Effector memory CD8-positive, alpha-beta T cell (primary cell): Measurements from ENCODE around the gene USH2A.

Source experiments
- ATAC-seq: fragments of 150-1000 bp; cut with Tn5 transposase; replicated peaks from 2 replicates; pipeline ENCODE4 v1.10.0; 2021; ENCODE audit warnings: mild to moderate bottlenecking, moderate library complexity
- DNase-seq, 3 experiments: peaks; one replicate each; pipeline ENCODE4 v3.0.0; 2021
- H3K27ac Mint-ChIP-seq, 2 donors: one replicate each; pipeline ENCODE4 v1.8.0; 2022; ENCODE audit warnings: mild to moderate bottlenecking in 2 of 2, mixed read lengths in 2 of 2, moderate library complexity in 2 of 2
- H3K27me3 Mint-ChIP-seq, 2 donors: one replicate each; pipeline ENCODE4 v1.8.0; 2022; ENCODE audit warnings: mixed read lengths in 2 of 2
- H3K36me3 Mint-ChIP-seq: one replicate; pipeline ENCODE4 v1.8.0; 2022; ENCODE audit warnings: mild to moderate bottlenecking, moderate library complexity, mixed read lengths; ENCODE audit not compliant: insufficient read depth
- H3K4me1 Mint-ChIP-seq, 2 donors: one replicate each; pipeline ENCODE4 v1.8.0; 2022; ENCODE audit warnings: low read depth in 2 of 2, mixed read lengths in 2 of 2
- H3K4me3 Mint-ChIP-seq, 2 donors: one replicate each; pipeline ENCODE4 v1.8.0; 2022; ENCODE audit warnings: mild to moderate bottlenecking in 2 of 2, mixed read lengths in 2 of 2, moderate library complexity in 2 of 2
- H3K9me3 Mint-ChIP-seq, 2 donors: one replicate each; pipeline ENCODE4 v1.8.0; 2022; ENCODE audit warnings: mixed read lengths in 2 of 2

The USH2A gene

GRCh38 chr1:215911406-215911968, 511.8 kb downstream of the USH2A start:
- peaks cover 13 to 37% of the 10 kb centered on the region in 2 donors for H3K9me3 Mint-ChIP-seq
- no peaks in the 10 kb centered on the region for H3K27me3 Mint-ChIP-seq
- H3K4me3 Mint-ChIP-seq = no peak overlapping the region
- no peaks in the 10 kb centered on the region for H3K36me3 Mint-ChIP-seq
- no peak for ATAC-seq
- no peak for DNase-seq
- H3K4me1 Mint-ChIP-seq = no peaks in the 10 kb centered on the region
- no peak overlapping the region for H3K27ac Mint-ChIP-seq

- H3K36me3 Mint-ChIP-seq = no peaks in the 10 kb centered on the region
- no peak overlapping the region for H3K4me3 Mint-ChIP-seq
- H3K27me3 Mint-ChIP-seq = no peaks in the 10 kb centered on the region
- ATAC-seq (no peak), DNase-seq (no peak)
- no peak overlapping the region for H3K27ac Mint-ChIP-seq
- peaks cover 14 to 28% of the 10 kb centered on the region in 2 donors for H3K9me3 Mint-ChIP-seq
- no peaks in the 10 kb centered on the region for H3K4me1 Mint-ChIP-seq
These were observed 517.6 kb downstream of the USH2A start for GRCh38 chr1:215905493-215906115.

- DNase-seq (no peak), ATAC-seq (no peak)
- Mint-ChIP-seq H3K36me3 (no peaks in the 10 kb centered on the region), H3K9me3 (peaks cover 16% of the 10 kb centered on the region in 2 donors), H3K4me3 (no peak overlapping the region), H3K27me3 (no peaks in the 10 kb centered on the region), H3K4me1 (no peaks in the 10 kb centered on the region), H3K27ac (no peak overlapping the region)
These were observed 522.6 kb downstream of the USH2A start for GRCh38 chr1:215900684-215901083.

GRCh38 chr1:215899901-215900300, 523.3 kb downstream of the USH2A start:
- ATAC-seq (no peak), DNase-seq (no peak)
- Mint-ChIP-seq H3K9me3 (peaks cover 16 to 20% of the 10 kb centered on the region in 2 donors), H3K27ac (no peak overlapping the region), H3K27me3 (no peaks in the 10 kb centered on the region), H3K36me3 (no peaks in the 10 kb centered on the region), H3K4me1 (no peaks in the 10 kb centered on the region), H3K4me3 (no peak overlapping the region)

GRCh38 chr1:215895893-215896292, 527.4 kb downstream of the USH2A start:
- Mint-ChIP-seq H3K36me3 (no peaks in the 10 kb centered on the region), H3K9me3 (peaks cover 8 to 9% of the 10 kb centered on the region in 2 donors), H3K4me3 (no peak overlapping the region), H3K4me1 (no peaks in the 10 kb centered on the region), H3K27me3 (no peaks in the 10 kb centered on the region), H3K27ac (no peak overlapping the region)
- ATAC-seq = no peak
- DNase-seq = no peak

GRCh38 chr1:215895276-215895675, 528.0 kb downstream of the USH2A start:
- no peaks in the 10 kb centered on the region for H3K36me3 Mint-ChIP-seq
- H3K4me1 Mint-ChIP-seq = no peaks in the 10 kb centered on the region
- no peak overlapping the region for H3K27ac Mint-ChIP-seq
- peaks cover 8 to 9% of the 10 kb centered on the region in 2 donors for H3K9me3 Mint-ChIP-seq
- ATAC-seq (no peak), DNase-seq (no peak)
- H3K27me3 Mint-ChIP-seq = no peaks in the 10 kb centered on the region
- H3K4me3 Mint-ChIP-seq = no peak overlapping the region

- ATAC-seq = no peak
- no peak for DNase-seq
- no peak overlapping the region for H3K27ac Mint-ChIP-seq
- no peaks in the 10 kb centered on the region for H3K27me3 Mint-ChIP-seq
- H3K4me3 Mint-ChIP-seq = no peak overlapping the region
- H3K36me3 Mint-ChIP-seq = no peaks in the 10 kb centered on the region
- H3K4me1 Mint-ChIP-seq = no peaks in the 10 kb centered on the region
- H3K9me3 Mint-ChIP-seq = peaks cover 8 to 9% of the 10 kb centered on the region in 2 donors
These were observed 528.6 kb downstream of the USH2A start for GRCh38 chr1:215894617-215895016.

- no peaks in the 10 kb centered on the region for H3K27me3 Mint-ChIP-seq
- DNase-seq = no peak
- no peaks in the 10 kb centered on the region for H3K36me3 Mint-ChIP-seq
- no peak for ATAC-seq
- no peak overlapping the region for H3K4me3 Mint-ChIP-seq
- no peaks in the 10 kb centered on the region for H3K4me1 Mint-ChIP-seq
- peaks cover 8% of the 10 kb centered on the region in 2 donors for H3K9me3 Mint-ChIP-seq
- H3K27ac Mint-ChIP-seq = no peak overlapping the region
These were observed 531.8 kb downstream of the USH2A start for GRCh38 chr1:215891266-215892057.

GRCh38 chr1:215890438-215890837, 532.8 kb downstream of the USH2A start:
- no peak overlapping the region for H3K4me3 Mint-ChIP-seq
- no peaks in the 10 kb centered on the region for H3K4me1 Mint-ChIP-seq
- H3K36me3 Mint-ChIP-seq = no peaks in the 10 kb centered on the region
- H3K9me3 Mint-ChIP-seq = peaks cover 9 to 14% of the 10 kb centered on the region in 2 donors
- DNase-seq (no peak), ATAC-seq (no peak)
- H3K27me3 Mint-ChIP-seq = no peaks in the 10 kb centered on the region
- H3K27ac Mint-ChIP-seq = no peak overlapping the region

GRCh38 chr1:215889871-215890270, 533.4 kb downstream of the USH2A start:
- no peak for ATAC-seq
- Mint-ChIP-seq H3K9me3 (peaks cover 9 to 11% of the 10 kb centered on the region in 2 donors), H3K4me1 (no peaks in the 10 kb centered on the region)

GRCh38 chr1:215888159-215888558, 535.1 kb downstream of the USH2A start:
- Mint-ChIP-seq H3K27ac (no peak overlapping the region), H3K9me3 (peaks cover 6 to 7% of the 10 kb centered on the region in 2 donors), H3K36me3 (no peaks in the 10 kb centered on the region), H3K27me3 (no peaks in the 10 kb centered on the region), H3K4me3 (no peak overlapping the region), H3K4me1 (no peaks in the 10 kb centered on the region)
- no peak for ATAC-seq
- DNase-seq = no peak

More at GRCh38 chr1:215889871-215890270, 533.4 kb downstream of the USH2A start:
- Mint-ChIP-seq H3K27ac (no peak overlapping the region), H3K4me3 (no peak overlapping the region), H3K36me3 (no peaks in the 10 kb centered on the region), H3K27me3 (no peaks in the 10 kb centered on the region)
- no peak for DNase-seq

GRCh38 chr1:215887627-215888026, 535.6 kb downstream of the USH2A start:
- H3K9me3 Mint-ChIP-seq = peaks cover 6 to 7% of the 10 kb centered on the region in 2 donors
- no peak for DNase-seq
- H3K36me3 Mint-ChIP-seq = no peaks in the 10 kb centered on the region
- ATAC-seq = no peak
- H3K4me1 Mint-ChIP-seq = no peaks in the 10 kb centered on the region
- H3K4me3 Mint-ChIP-seq = no peak overlapping the region
- no peaks in the 10 kb centered on the region for H3K27me3 Mint-ChIP-seq
- H3K27ac Mint-ChIP-seq = no peak overlapping the region

- Mint-ChIP-seq H3K27ac (no peak overlapping the region), H3K4me1 (no peaks in the 10 kb centered on the region), H3K4me3 (no peak overlapping the region), H3K27me3 (no peaks in the 10 kb centered on the region), H3K36me3 (no peaks in the 10 kb centered on the region), H3K9me3 (peaks cover 7 to 9% of the 10 kb centered on the region in 2 donors)
- ATAC-seq (no peak), DNase-seq (no peak)
These were observed 540.2 kb downstream of the USH2A start for GRCh38 chr1:215883004-215883403.

- no peak for DNase-seq
- Mint-ChIP-seq H3K9me3 (peaks cover 11 to 14% of the 10 kb centered on the region in 2 donors), H3K36me3 (no peaks in the 10 kb centered on the region), H3K4me1 (no peaks in the 10 kb centered on the region), H3K27ac (no peak overlapping the region), H3K4me3 (no peak overlapping the region), H3K27me3 (no peaks in the 10 kb centered on the region)
- ATAC-seq = no peak
These were observed 544.4 kb downstream of the USH2A start for GRCh38 chr1:215878843-215879242.
